Fibroblast of pulmonary artery (primary cell): ENCODE results near the gene TPRG1L.

Experiments
- DNase-seq: peaks from one replicate; pipeline ENCODE4 v3.0.0-alpha.2; 2010; ENCODE audit warnings: low read depth
- H3K4me3 ChIP-seq: replicated peaks from 2 replicates; pipeline ENCODE4 v1.5.1; 2011; ENCODE audit warnings: low read depth, mild to moderate bottlenecking, control low read depth, low read length, moderate library complexity
- CTCF ChIP-seq: IDR thresholded peaks from 2 replicates; pipeline ENCODE4 v1.5.1; 2011; ENCODE audit warnings: mild to moderate bottlenecking, control low read depth, low read length, inconsistent platforms; ENCODE audit errors: missing control alignments

The TPRG1L gene

GRCh38 chr1:3657578-3658230, 32.9 kb downstream of the TPRG1L start:
- H3K4me3 ChIP-seq: no peak overlapping the region
- no peak for TF ChIP-seq CTCF
- DNase-seq: no peak

- TF ChIP-seq CTCF: no peak
- H3K4me3 ChIP-seq: no peak overlapping the region
- DNase-seq: no peak
These were observed 33.4 kb downstream of the TPRG1L start for GRCh38 chr1:3658231-3658615.

GRCh38 chr1:3659093-3659492, 34.3 kb downstream of the TPRG1L start:
- no peak overlapping the region for H3K4me3 ChIP-seq
- no peak for TF ChIP-seq CTCF
- DNase-seq: no peak

GRCh38 chr1:3660704-3661103, 35.9 kb downstream of the TPRG1L start:
- DNase-seq: no peak
- no peak for TF ChIP-seq CTCF
- H3K4me3 ChIP-seq: no peak overlapping the region

GRCh38 chr1:3661631-3662030, 36.8 kb downstream of the TPRG1L start:
- DNase-seq: no peak
- no peak overlapping the region for H3K4me3 ChIP-seq
- TF ChIP-seq CTCF: no peak

- TF ChIP-seq CTCF: no peak
- no peak overlapping the region for H3K4me3 ChIP-seq
- no peak for DNase-seq
These were observed 37.4 kb downstream of the TPRG1L start for GRCh38 chr1:3662080-3662671.

GRCh38 chr1:3663999-3664699, 39.3 kb downstream of the TPRG1L start:
- DNase-seq: no peak
- no peak for TF ChIP-seq CTCF
- no peak overlapping the region for H3K4me3 ChIP-seq
